GM13977 (cell line): Measurements from ENCODE around the gene AQR.
"Not testable (repeated sequence)": the region's sequence is repeated elsewhere in the genome, so short reads cannot be mapped to it uniquely, and the experiment has no call there.

ENCODE experiments used
- DNase-seq: peaks from one replicate; pipeline ENCODE4 v3.0.0; 2012; ENCODE audit warnings: low spot score
- in situ Hi-C: fragments of 300-500 bp; cut with MboI; formaldehyde crosslinking; loops from one replicate; pipeline ENCODE4 v1.12.0; 2022; ENCODE audit warnings: low sequenced_read_pairs, low pct_unique_long_range_greater_than_20kb, mixed read lengths, inconsistent platforms; ENCODE audit not compliant: unreplicated experiment
- TF ChIP-seq, protein P1 (sequence below): IDR thresholded peaks from 2 replicates; pipeline ENCODE4 v1.5.1; 2012; ENCODE audit warnings: mild to moderate bottlenecking, control low read depth; ENCODE audit not compliant: insufficient read depth; ENCODE audit errors: extremely low read depth, missing control alignments

The AQR gene

DNA sequence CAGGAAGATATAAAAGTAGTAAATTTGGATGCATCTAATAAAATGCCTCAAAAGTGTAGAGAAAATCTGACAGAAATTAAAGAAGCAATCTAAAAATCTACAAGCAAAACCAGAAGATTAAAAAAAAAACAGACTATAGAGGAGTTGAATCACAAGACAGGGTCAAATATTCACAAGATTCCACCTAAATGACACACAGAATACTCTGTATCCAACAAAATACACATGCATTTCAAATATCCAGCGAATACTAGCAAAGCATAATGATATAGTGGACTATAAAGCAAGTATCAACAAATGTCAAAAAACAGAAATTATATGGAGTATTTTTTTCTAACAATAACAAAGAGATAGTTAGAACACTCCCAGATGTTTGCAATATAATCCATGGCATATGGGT lies 153.7 kb downstream of the AQR start:
- no peak for DNase-seq
- in situ Hi-C loops = no loop called here
- TF ChIP-seq, protein P1, sequence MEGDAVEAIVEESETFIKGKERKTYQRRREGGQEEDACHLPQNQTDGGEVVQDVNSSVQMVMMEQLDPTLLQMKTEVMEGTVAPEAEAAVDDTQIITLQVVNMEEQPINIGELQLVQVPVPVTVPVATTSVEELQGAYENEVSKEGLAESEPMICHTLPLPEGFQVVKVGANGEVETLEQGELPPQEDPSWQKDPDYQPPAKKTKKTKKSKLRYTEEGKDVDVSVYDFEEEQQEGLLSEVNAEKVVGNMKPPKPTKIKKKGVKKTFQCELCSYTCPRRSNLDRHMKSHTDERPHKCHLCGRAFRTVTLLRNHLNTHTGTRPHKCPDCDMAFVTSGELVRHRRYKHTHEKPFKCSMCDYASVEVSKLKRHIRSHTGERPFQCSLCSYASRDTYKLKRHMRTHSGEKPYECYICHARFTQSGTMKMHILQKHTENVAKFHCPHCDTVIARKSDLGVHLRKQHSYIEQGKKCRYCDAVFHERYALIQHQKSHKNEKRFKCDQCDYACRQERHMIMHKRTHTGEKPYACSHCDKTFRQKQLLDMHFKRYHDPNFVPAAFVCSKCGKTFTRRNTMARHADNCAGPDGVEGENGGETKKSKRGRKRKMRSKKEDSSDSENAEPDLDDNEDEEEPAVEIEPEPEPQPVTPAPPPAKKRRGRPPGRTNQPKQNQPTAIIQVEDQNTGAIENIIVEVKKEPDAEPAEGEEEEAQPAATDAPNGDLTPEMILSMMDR = no peak

DNA sequence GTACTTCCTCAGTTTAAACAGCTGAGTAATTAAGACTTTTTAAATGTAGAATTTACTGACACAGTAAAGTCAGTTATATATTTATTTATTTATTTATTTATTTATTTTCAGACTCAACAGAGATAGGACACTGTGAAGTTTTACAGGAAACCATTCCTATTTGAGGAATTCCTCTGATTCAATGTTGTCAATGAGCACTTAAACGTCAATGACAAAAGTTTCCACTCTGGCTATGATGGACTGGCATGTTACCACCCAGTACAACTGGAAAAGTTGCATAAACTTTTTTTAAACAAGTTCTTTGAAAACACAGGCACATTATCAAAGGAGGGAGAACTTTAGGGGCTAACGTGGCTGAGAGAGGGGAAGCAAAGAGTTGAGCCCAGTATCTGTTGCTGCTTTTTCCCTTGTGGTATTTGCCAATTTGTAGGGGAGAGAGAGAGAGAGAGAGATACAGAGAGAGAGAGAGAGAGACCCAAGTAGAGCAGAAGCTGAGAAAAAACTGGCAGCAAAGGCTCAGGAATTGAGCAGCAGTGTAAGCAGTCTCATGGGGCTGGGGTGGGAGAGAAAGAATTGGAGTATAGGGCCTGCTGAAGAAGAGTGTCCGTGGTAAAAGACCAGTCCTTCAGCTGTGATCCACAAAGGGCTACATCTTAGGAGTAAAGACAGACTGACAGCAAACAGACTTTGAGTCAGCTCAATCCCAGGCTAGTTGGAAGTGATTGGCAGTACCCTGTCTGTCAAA lies 155.9 kb downstream of the AQR start:
- TF ChIP-seq, protein P1 = no peak
- in situ Hi-C loops = no loop called here
- no peak for DNase-seq

DNA sequence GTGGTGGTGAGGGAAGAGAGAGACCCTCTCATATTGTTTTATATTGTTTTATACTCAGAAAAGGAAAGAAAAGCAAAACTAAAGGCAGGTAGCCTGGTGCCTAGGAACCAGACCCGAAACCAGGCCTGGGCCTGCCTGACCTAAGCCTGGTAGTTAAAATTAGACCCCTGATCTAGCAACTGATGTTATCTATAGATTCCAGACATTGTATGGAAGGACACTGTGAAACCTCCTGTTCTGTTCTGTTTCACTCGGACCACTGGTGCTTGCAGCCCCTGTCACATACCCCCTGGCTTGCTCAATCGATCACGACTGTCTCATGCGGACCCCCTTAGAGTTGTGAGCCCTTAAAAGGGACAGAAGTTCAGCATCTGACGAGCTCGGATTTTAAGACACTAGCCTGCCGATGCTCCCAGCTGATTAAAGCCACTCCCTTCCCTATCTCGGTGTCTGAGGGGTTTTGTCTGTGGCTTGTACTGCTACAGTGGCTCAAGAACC lies 156.6 kb downstream of the AQR start:
- DNase-seq, in situ Hi-C loops: not testable (repeated sequence)

DNA sequence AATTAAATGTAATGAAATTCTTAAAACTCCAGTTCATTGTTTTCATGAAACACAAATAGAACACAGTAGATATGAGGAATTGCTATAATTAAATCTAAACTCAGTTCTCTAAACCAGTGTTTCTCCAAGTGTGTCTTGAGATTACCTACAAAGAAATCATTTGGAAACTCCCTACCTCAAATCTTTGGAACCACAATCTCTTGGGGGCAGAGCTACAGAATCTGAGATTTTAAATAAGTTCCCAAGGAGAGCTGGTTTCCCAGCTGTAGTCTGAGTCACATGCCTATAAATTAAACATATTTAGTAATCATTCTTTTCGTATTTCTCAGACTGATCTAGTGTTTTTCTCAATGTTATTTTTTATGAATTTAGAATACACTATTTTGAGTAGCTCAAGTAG lies 157.2 kb downstream of the AQR start:
- no peak for DNase-seq
- in situ Hi-C loops = no loop called here
- TF ChIP-seq, protein P1 = no peak

DNA sequence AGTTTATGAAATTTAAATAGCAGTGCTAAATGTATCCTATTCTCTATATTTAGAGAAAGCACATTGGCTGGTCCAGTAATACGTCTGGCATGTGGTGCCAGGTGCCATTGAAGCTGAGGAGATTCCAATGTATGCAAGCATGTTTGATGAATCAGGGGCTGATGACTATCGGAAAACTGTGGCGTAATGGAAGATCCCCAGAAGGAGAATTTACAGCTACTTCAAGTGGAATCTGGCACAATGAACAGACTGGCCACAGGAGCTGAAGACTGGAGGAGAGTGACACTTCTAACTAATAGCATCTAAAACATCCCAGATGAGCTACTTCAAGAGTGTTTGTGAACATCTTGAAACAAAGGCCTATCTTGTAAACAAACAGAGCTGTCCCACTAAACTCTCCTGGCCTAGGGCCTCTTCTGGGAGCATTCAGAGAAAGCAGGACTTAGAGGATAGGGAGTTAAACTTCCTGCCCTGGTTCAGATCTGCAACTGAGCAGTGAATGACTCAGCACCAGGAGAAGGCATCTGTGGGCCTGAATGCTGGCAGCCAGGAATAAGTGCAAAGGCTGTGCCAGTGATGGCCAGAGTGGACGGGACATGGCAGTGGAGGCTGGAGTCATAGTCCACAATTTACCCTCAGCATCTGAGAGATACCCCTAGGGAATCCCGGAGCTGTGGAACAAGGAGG lies 159.0 kb downstream of the AQR start:
- TF ChIP-seq, protein P1 = no peak
- no peak for DNase-seq
- in situ Hi-C loops = no loop called here

DNA sequence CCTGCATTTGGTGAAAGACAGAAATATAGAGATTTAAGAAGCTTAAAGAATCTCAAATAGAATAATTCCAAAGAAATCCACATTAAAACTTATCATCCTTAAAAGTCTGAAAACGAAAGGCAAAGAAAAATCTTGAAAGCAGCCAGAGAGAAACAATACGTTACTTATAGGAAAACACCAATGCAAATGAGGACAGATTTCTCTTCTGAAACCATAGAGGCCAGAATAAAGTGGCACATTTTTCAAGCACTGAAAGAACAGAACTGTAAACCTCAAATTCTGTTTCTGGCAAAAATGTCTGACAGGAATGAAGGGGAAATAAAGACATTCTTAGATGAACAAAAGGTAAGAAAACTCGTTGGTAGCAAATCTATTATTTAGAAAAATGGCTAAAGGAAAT lies 160.4 kb downstream of the AQR start:
- TF ChIP-seq, protein P1 = no peak
- in situ Hi-C loops = no loop called here
- DNase-seq = no peak

DNA sequence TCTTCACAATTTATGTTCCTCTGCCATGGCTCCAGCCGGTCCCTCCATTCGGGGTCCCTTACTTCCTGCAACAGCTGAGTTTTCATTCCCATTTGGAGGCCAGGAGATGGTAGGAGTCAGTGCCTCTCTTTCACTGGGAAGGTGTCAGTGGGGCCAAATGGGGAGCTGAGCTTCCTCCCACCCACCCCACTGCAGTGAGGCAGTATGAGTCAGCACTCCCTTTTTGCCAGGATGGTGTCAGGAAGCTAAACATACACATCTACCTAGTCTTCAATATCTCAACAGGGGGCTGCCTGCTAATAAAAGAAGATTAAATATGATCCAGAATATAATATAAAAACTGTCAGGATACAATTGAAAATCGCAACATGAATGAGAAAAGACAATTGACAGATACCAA lies 161.5 kb downstream of the AQR start:
- DNase-seq = no peak
- in situ Hi-C loops = no loop called here
- TF ChIP-seq, protein P1 = no peak

DNA sequence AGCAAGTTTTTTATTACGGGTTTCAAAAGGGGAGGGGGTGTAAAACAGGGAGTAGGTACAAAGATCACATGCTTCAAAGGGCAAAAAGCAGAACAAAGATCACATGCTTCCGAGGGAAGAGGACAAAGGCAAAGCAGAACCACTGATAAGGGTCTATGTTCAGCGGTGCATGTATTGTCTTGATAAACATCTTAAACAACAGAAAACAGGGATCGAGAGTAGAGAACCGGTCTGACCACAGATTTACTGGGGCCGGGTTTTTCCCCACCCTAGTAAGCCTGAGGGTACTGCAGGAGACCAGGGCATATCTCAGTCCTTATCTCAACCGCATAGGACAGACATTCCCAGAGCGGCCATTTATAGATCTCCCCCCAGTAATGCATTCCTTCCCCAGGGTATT lies 162.3 kb downstream of the AQR start:
- DNase-seq = not testable (repeated sequence)

More for the DNA sequence above, 162.3 kb downstream of the AQR start:
- in situ Hi-C loops = not testable (repeated sequence)
